Measurements from ENCODE around the gene ATM.

GRCh38 chr11:108286370-108286769 lies 63.5 kb downstream of the ATM start:
- TF ChIP-seq CTCF (IDR thresholded peaks at IDR 0.05; ENCODE audit: low read depth, low read length, poor library complexity, severe bottlenecking), result no peak
- no peak for TF ChIP-seq EZH2phosphoT487 (IDR thresholded peaks at IDR 0.05; ENCODE audit: borderline replicate concordance, low read length)

All from DOHH2 (cell line).